SHP77 (cell line): ENCODE results near the gene DLX2.
"Not testable (repeated sequence)": the region's sequence is repeated elsewhere in the genome, so short reads cannot be mapped to it uniquely, and the experiment has no call there.

Experiments used
- DNase-seq, 2 experiments: peaks; one replicate each; lab custom pipeline; 2025; lab: John Stamatoyannopoulos, UW

The DLX2 gene

DNA sequence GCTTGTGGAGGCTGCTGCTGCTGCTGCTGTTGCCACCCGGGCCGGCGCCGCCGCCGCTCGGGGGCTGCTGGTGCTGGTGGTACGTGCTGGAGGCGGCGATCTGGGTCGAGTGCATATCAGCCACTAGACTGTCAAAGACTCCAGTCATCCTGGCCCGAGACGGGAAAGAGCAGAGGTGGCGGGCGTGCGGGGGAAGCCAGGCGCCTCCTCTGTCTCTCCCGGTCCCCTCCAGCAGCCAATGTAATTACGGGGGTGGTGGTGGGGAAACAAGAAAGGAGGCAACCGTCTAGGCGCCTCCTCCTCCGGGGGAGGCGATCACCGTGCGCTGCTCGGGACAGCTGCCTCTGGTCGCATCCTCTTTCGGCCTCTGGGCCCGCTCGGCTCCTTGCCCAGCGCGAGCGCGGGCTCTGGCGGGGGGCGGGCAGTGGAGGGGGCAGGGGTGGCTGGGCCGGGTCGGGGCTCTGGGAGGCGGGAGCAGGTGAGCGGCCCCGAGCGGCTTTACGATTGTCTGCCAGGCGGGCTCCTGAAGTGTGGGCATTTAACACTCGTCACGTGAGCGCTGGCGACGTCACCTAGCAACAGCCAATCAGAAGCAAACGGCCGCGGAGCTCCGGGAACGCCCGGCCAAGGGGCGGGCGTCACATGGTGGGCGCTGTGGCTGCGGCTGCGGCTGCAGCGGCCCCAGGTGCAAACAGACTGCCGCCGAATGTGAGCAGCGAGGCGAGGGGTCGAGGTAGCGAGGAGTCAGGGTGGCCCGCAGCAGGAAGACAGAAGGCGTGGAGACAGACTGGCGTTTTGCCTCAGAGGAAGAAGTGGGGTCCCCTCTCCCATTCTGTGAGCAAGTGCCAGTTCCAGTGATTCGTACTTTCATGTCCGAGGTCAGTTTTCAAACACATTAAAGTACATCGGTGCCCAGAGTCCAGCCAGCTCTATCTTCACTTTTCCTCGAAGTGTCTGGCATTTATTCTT is at the start of gene DLX2:
TSS of gene DLX2 (minus strand) at position 510 of the 969 bp plus-strand sequence. CDS start at position 148, 362 bp downstream.
- peak; percentile 83 to 87 for DNase-seq

DNA sequence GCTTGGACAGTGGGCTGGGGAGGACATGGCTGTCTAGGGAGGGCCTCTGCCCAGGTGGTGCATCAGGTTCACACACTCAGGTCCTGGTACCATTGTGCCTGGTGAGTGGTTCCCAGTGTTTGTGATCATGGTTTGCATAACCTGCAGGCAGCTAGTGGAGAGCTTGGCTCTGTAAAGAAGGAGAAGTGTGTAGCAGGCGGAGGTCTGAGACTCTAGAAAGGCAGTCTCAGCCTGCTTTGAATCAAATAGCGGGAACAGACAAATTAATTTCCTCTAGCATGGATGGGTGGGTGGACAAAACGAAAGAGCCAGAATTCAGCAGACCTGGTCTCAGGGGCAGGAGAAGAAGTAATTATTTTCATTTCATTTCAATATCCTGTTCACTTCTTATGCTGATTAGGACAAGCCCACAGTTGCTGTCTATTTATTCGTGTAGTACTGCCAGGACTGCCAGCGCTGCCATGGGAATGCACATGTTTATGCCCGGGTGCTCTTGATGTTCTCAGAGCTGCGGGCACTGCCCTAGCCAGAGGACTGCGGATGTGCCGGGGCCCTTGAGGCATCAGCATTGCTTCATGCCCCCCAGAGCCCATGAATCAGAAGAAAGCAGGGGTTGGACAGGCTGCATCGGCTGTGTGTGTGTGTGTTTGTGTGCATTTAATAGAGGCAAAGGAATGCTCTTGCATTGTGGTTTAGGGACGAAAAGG is 45.4 kb upstream of the DLX2 start:
- DNase-seq, result no peak

DNA sequence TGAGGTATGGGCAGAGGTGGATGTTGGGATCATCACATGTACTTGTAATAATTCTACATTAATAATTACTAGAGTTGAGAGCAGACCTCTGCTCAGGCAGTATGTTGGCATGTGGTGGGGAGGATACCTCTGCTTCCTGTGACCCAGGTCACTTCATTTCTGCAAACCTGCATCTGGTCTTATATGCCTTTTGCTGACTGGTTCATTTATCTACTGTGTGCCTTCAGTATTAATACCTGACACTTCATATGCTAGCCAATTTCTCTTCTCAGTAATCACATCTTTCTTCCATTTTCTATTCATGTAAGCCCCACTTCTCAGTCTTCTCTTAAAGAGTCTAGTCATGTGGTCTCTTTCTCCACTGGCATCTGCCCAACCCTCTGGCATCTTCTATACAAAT is 41.1 kb upstream of the DLX2 start:
- no peak for DNase-seq

DNA sequence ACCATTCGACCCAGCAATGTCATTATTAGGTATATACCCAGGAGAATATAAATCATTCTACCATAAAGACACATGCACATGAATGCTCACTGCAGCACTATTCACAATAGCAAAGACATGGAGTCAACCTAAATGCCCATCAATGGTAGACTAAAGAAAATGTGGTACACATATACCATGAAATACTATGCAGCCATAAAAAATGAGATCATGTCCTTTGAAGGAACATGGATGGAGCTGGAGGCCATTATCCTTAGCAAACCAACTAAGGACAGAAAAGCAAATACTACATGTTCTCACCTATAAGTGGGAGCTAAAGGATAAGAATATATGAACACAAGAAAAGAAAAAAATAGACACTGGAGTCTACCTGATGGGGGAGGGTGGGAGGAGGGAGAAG is 36.0 kb upstream of the DLX2 start:
- not testable (repeated sequence) for DNase-seq

DNA sequence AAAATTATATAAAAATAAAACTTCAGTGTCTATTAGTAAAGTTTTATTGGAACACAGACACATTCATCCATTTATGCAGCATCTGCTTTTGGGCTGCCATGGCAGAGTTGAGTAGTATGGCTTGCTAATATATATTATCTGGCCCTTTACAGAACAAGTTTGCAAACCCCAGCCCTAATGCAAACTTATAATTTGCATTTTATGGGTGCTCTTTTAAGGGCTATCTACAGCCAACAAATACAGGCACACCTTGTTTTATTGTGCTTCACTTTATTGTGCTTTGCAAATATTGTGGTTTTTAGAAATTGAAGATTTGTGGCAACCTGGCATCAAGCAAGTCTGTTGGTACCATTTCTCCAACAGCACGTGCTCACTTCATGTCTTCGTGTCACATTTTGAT is 35.2 kb upstream of the DLX2 start:
- no peak for DNase-seq

DNA sequence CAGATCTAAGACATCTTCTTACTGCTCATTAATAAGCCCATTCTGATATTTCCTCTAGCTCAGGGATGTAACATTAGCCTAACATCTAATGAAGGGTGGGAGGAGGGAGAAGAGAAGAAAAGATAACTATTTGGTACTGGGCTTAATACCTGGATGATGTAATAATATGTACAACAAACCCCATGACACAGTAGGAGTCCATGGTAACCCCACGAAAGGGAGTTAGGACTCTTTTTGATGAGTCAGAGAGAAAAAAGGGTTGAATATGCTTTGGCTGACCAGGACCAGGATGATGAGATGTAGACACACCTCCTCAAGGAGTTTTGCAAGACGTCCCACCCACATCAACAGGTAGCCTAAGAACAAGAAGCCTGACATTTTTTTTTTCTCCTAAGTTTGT is 34.4 kb upstream of the DLX2 start:
- DNase-seq, result no peak

DNA sequence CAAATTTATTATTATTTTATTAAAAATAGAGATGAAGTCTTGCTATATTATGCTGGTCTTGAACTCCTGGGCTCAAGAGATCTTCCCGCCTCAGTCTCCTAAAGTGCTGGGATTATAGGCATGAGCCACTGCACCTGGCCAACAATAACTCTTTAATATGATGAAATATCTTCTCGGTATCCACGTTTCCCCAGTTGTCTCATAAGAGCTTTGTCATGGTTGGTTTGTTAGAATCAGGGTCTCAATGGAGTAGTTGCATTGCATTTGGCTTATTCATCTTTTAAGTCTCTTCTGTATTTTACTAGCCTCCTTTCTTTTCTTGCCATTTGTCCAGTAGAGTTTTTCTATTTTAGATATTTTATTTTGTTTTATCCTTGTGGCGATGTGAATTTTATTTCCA is 32.7 kb upstream of the DLX2 start:
- DNase-seq, result no peak

DNA sequence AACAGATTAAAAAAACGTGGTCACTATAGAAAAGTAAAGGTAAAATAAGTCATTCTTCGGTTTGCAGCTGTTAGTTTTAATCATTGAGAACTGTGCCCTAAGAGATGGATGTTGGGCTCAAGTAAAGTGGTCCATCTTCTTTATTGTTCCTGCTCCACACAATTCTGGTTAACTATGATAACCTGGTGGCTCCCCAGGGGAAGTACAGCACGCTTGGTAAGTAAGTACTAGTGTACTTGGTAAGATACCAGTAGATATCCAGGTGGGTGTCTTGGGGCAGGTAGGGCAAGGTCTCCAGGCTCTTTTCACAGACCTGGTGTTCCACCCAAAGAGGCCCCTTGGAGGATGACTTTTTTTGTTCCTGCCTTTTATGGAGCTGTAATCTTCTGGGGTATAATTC is 31.6 kb upstream of the DLX2 start:
- no peak for DNase-seq

DNA sequence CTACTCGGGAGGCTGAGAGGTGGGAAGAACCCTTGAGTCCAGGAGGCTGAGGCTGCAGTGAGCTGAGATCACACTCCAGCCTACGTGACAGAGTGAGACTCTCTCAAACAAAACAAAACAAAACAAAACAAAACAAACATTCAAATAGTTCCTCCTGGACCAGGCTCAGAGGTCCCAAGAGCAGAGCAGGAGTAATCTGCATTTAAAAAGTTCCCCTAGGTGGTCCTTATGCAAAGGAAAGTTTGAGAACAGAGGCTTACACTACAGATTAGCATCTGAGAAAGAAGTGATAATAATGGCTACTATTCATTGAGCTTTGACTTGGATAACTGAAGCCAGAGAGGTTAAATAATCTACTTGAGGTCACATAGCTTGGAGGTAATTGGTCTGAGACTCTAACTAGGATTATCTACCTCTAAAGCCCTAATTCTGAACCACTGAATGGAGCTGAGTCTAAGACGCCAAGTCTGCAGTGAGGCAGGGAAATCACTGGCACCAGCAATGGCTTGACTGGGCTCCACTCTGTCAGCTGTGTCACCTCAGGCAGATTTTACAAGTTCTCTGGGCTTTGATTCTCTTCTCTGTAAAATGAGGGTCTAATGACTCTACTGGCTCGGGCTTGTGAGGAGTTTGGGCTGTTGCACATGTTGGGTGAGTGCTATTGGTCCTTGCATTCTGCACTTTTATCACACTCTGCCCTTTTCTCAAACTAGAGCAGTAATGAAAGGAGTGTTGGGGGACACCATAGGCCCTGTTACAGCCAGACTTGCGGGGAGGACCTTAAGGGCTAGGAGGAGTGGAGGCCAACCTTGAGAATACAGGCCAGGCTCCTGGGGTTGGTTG is 29.2 kb upstream of the DLX2 start:
- DNase-seq, result no peak

DNA sequence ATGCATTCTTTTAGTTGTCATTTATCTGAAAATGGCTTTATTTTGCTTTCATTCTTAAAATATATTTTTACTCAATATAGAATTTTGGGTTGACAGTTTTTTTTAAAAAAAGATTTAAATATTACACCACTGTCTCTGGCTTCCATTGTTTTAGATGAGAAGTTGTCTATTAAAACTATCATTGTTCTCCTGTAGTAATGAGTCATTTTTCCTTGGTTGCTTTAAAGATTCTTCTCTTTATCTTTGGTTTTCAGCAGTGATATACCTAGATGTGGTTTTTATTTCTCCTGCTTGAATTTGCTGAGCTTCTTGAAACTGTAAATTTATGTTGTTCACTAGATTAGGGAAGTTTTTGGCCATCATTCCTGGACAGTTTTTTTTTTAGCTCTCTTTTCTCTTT is 26.7 kb upstream of the DLX2 start:
- no peak for DNase-seq

DNA sequence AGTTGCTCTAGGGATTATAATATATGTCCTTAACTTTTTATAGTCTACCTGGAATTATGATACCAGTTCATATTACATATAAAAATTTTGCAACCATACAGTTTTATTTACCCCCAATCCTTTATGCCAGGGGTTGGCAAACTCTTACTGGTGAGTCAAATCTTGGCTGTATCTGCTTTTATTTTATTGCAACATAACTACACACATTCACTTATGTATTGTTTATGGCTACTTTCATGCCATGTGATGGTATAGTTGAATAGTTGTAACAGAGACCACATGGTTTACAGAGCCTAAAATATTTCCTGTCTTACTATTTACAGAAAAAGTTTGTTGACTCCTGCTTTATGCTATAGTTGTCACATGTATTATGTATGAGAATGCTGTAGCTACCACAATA is 25.8 kb upstream of the DLX2 start:
- DNase-seq, result no peak

DNA sequence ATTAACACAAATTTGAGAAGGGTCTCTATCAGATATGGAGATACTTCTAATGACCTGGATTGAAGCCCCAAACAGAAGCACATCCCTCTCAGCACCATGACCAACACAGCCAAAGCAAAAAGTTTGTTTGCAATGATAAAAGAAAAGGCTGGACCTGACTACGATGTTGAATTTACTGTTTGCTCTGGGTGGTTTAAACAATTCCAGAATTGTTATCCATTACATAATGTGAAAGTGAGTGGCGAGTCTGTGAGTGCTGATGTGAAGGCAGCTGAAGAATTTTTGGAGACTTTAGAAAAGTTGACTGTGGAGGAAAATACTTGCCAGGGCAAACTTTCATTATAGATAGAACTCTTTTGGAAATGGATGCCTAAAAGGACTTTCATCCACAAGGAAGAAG is 17.4 kb upstream of the DLX2 start:
- DNase-seq, result no peak

DNA sequence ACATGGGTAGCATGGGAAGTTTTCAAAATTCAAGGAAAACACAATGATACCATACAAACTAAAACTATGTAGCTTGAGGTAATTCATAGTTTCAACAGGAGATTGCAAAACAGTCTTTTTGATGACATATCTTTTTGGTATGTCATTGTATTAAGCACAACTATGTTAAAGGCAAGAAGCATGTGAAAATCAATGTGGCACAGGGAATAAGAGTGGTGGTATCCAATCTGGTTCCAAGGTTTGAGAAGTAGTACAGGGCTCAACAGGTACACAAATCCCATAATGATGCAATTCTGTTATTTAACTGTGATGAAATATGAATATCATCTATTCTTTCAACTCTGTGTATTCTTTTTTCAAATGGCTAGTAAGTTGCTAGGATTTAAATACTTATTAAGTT is 16.4 kb upstream of the DLX2 start:
- no peak for DNase-seq

DNA sequence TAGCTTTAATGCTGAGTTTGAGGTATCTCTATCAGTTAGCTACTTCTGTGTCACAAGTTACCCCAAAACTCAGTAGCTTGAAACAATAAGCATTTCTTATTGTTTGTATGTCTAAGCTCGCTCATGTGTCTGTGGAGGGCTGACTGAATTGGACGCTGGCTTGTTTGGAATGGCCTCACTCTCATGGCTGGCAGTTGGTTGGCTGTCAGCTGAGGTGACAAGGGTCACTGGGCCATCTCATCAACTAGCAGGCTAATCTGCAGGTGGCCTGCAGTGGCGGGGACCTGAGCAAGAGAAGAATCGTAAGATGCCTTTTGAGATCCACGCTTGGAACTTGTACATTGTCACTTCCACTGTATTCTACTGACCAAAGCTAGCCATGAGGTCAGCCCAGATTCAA is 13.4 kb upstream of the DLX2 start:
- no peak for DNase-seq

DNA sequence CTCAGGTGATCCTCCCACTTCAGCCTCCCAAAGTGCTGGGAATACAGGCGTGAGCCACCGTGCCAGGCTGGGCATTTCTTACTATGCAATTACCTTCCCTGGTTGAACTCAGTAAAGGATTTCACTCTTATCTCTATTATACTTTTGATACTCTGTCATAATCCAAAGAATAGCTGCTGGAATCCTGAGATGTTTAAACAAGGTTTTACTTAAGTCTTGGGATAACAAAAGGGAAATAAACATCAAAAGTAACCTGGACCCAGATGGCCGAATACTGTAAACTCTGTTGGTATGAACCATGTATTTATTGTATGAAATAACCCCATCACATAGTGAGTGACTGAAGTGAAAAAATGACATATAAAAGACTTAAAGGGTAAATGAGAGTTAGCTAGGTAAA is 11.9 kb upstream of the DLX2 start:
- no peak for DNase-seq

DNA sequence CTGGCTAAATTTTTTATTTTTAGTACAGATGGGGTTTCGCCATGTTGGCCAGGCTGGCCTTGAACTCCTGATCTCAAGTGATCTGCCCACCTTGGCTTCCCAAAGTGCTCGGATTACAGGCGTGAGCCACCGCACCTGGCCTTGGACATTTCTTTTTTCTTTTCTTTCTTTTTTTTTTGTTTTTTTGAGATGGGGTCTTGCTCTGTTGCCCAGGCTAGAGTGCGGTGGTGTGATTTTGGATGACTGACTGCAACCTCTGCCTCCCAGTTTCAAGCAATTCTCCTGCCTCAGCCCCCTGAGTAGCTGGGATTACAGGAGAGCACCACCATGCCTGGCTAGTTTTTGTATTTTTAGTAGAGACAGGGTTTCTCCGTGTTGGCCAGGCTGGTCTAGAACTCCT is 11.5 kb upstream of the DLX2 start:
- DNase-seq, result not testable (repeated sequence)

DNA sequence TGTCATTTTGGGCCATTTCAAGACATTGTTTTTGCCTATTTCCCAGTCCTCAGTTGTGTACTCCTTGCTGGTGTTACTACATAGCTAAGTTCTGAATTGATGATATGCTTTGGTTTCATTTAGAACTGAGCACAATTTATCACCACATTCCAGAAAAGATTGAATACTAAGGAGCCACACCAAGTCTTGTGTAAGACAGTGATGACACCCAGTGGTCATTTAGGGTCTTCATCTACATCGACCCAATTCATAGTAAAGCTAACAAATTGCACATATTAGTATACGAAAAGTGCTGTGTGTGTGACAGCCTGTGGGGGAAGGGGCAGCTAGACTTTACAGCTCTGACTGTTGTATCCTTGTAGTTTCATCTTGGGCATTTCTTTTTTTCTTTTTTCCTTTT is 10.9 kb upstream of the DLX2 start:
- DNase-seq, result no peak

DNA sequence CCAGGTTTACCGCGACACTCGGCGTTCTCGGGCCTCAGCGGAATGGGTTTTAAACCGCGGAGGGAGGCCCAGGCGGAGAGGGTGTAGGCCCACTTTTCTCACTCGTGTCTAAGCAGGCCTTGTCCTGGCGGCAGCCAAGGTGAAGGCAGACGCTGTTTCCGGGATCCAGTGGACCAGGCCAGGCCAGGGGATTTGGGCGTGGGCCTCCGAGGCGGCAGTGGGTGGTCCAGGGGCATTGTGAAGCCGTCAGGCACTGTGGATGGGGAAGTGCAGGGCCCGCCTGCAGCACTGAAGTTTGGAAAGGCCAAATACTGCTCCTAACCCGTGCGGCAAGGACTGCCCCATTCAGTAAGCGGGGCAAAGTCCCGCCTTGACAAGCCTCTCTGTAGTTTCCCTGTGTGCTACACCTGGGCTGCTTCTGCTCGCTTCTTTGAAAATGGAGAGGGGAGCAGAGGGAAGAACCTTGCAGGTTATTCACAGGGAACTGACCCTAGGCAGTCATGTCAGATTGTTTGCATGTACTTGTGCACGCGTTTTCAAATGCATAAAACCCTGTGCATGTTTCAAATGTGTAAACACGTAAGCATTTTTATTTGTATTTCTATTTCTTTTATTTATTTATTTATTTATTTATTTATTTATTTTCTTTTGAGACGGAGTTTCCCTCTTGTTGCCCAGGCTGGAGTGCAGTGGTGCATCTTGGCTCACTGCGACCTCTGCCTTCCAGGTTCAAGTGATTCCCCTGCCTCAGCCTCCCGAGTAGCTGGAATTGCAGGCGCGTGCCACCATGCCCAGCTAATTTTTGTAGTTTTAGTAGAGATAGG is 7.5 kb upstream of the DLX2 start:
- no peak for DNase-seq

DNA sequence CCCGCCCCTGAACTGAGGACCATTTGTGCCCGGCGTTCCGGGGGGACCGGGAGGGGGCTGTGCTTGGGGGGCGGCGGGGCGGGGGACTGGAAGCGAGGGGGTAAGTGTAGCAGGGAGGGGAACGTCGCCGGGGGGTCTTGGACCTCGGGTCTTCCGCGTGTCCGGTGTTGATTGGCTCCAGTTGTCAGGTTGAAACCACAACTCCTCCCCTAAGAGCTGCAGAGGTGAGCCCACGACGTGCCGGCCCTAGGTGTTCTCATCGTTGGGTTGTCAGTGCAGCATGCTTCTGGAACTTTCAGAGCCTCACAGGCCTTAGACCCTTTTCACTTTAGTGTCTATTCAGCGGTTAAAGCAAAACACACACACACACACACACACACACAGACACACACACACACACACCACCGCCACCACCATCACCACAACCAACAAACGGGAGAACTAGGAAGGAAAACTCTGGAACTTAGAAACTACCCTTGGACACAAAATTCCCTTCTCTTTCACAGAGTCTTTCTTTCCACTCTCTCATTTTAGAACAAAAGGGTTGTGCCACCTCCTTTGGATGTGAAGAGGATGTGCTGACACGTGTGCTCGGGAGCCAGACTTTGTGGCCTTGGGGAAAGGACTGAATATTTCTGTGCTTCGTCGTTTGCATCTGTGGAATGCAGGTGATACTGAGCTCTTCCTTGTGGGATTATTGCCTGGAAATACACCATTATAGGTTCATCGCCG is 6.7 kb upstream of the DLX2 start:
- no peak for DNase-seq

DNA sequence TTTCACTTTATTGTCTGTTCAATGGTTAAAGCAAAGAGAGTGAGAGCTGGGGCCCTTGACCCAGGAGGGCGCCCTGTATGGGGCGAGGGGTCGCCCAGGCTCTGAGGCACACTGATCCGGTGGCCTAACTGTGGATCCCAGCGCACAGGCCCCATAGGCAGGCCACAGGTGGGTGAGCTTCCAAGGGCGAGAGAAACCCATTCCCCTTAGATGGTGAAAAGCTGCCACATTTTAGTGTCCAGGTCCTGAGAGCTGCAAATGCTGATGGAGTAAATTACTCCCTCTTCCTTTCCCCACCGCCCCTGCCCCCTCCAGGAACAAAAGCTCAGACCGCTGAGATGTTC is 5.9 kb upstream of the DLX2 start:
- no peak for DNase-seq
